Parathyroid adenoma (tissue), 2 donors: Measurements from ENCODE around the gene ABAT.

Source experiments
- H2AFZ ChIP-seq: fragments of 300-600 bp; sonication (generic); one replicate; pipeline ENCODE4 v1.7.0; 2017; ENCODE audit warnings: antibody characterized with exemption, mild to moderate bottlenecking
- H3K27ac ChIP-seq: fragments of 300-600 bp; sonication (generic); one replicate; pipeline ENCODE4 v1.7.0; 2017
- H3K27me3 ChIP-seq: fragments of 300-600 bp; sonication (generic); one replicate; pipeline ENCODE4 v1.7.0; 2017; ENCODE audit warnings: low read length; ENCODE audit not compliant: control insufficient read depth, insufficient read depth
- H3K36me3 ChIP-seq: fragments of 300-600 bp; sonication (generic); one replicate; pipeline ENCODE4 v1.7.0; 2017; ENCODE audit warnings: low read length; ENCODE audit not compliant: control insufficient read depth, insufficient read depth
- H3K4me1 ChIP-seq: fragments of 300-600 bp; sonication (generic); one replicate; pipeline ENCODE4 v1.7.0; 2017; ENCODE audit warnings: control low read depth
- H3K4me2 ChIP-seq: fragments of 300-600 bp; sonication (generic); one replicate; pipeline ENCODE4 v1.7.0; 2017; ENCODE audit warnings: low read length
- H3K4me3 ChIP-seq: fragments of 300-600 bp; sonication (generic); one replicate; pipeline ENCODE4 v1.7.0; 2017; ENCODE audit warnings: low read depth, low read length
- H3K79me2 ChIP-seq: fragments of 300-600 bp; sonication (generic); one replicate; pipeline ENCODE4 v1.7.0; 2017; ENCODE audit warnings: control low read depth
- H3K9ac ChIP-seq: fragments of 300-600 bp; sonication (generic); one replicate; pipeline ENCODE4 v1.7.0; 2017; ENCODE audit warnings: mild to moderate bottlenecking
- H3K9me3 ChIP-seq: fragments of 300-600 bp; sonication (generic); one replicate; pipeline ENCODE4 v1.7.0; 2017; ENCODE audit warnings: low read length; ENCODE audit not compliant: control insufficient read depth
- TF ChIP-seq, protein P1 (sequence below): fragments of 300-600 bp; sonication (generic); IDR thresholded peaks from one replicate; pipeline ENCODE4 v1.7.0; 2017; ENCODE audit warnings: antibody characterized with exemption, mild to moderate bottlenecking
- donor health status: primary hyperparathyroidism.

ABAT gene

DNA sequence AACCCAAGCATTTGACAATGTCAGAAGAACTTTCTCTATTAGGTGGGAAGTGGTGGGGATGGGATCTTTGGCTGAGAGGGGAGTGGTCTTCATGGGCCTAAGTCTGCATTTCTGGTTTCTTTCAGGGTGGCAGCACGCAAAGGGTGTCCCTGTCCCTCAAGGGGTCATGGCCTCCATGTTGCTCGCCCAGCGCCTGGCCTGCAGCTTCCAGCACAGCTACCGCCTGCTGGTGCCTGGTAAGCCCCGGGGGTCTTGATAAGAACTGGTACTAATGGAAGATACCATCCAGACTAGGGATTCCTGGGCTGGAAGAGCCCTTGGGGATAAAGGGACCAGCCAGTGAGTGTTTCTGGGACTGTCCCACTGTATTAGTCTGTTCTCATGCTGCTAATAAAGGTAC is 61.2 kb downstream of the ABAT start:
- Histone ChIP-seq H3K27me3 (no peaks in the 10 kb centered on the region), H3K4me1 (no peaks in the 10 kb centered on the region), H3K9ac (no peak overlapping the region), H3K4me2 (no peak overlapping the region), H3K9me3 (no peaks in the 10 kb centered on the region), H3K27ac (no peak overlapping the region), H2AFZ (no peak overlapping the region), H3K36me3 (no peaks in the 10 kb centered on the region), H3K79me2 (no peaks in the 10 kb centered on the region), H3K4me3 (no peak overlapping the region)
- TF ChIP-seq, protein P1, sequence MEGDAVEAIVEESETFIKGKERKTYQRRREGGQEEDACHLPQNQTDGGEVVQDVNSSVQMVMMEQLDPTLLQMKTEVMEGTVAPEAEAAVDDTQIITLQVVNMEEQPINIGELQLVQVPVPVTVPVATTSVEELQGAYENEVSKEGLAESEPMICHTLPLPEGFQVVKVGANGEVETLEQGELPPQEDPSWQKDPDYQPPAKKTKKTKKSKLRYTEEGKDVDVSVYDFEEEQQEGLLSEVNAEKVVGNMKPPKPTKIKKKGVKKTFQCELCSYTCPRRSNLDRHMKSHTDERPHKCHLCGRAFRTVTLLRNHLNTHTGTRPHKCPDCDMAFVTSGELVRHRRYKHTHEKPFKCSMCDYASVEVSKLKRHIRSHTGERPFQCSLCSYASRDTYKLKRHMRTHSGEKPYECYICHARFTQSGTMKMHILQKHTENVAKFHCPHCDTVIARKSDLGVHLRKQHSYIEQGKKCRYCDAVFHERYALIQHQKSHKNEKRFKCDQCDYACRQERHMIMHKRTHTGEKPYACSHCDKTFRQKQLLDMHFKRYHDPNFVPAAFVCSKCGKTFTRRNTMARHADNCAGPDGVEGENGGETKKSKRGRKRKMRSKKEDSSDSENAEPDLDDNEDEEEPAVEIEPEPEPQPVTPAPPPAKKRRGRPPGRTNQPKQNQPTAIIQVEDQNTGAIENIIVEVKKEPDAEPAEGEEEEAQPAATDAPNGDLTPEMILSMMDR, result no peak

DNA sequence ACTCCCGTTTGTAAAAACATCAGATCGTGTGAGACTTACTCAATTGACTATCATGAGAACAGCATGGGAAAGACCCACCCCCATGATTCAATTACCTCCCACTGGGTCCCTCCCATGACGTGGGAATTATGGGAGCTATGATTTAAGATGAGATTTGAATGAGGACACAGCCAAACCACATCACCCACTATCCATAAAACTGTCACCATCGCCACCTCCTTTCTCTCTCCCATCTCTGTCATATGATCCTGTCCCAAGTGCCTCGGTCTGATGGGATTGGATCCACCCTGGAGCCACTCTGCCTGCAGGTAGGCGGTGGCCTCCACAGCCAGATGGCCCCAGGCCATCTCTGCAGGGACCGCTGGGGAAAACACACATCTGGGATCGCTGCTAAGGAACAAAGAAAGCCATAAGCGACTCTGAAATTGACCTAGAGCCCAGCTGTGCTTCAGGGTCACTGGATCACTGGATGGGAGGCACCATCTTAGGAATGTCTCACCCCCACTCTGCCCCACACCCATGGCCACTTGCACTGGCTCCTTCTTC is 61.8 kb downstream of the ABAT start:
- H3K36me3 ChIP-seq, result no peaks in the 10 kb centered on the region
- H3K9me3 ChIP-seq, result no peaks in the 10 kb centered on the region
- H3K9ac ChIP-seq, result no peak overlapping the region
- TF ChIP-seq, protein P1, result no peak
- no peaks in the 10 kb centered on the region for H3K79me2 ChIP-seq
- no peak overlapping the region for H3K4me2 ChIP-seq
- no peaks in the 10 kb centered on the region for H3K4me1 ChIP-seq
- no peak overlapping the region for H2AFZ ChIP-seq
- no peak overlapping the region for H3K27ac ChIP-seq
- H3K4me3 ChIP-seq, result no peak overlapping the region
- no peaks in the 10 kb centered on the region for H3K27me3 ChIP-seq

DNA sequence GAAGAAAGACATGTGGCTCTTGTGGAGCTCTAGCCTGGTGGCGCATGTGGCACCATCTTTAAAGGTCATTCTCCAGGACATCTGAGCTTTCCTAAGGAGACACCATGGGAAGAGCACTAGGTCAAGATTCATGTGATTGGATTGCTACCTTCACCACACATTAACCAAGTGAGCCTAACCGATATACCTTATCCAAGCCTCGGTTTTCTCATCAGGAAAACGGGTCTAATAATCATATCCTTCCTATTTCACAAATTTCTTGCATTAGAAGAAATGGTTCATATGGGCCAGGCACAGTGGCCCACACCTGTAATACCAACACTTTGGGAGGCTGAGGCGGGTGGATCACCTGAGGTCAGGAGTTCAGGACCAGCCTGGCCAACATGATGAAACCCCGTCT is 64.7 kb downstream of the ABAT start:
- TF ChIP-seq, protein P1, result no peak
- Histone ChIP-seq H3K79me2 (no peaks in the 10 kb centered on the region), H3K9me3 (no peaks in the 10 kb centered on the region), H3K27me3 (no peaks in the 10 kb centered on the region), H3K27ac (no peak overlapping the region), H3K36me3 (no peaks in the 10 kb centered on the region), H3K4me1 (no peaks in the 10 kb centered on the region), H3K4me2 (no peak overlapping the region), H3K4me3 (no peak overlapping the region), H2AFZ (no peak overlapping the region), H3K9ac (no peak overlapping the region)

DNA sequence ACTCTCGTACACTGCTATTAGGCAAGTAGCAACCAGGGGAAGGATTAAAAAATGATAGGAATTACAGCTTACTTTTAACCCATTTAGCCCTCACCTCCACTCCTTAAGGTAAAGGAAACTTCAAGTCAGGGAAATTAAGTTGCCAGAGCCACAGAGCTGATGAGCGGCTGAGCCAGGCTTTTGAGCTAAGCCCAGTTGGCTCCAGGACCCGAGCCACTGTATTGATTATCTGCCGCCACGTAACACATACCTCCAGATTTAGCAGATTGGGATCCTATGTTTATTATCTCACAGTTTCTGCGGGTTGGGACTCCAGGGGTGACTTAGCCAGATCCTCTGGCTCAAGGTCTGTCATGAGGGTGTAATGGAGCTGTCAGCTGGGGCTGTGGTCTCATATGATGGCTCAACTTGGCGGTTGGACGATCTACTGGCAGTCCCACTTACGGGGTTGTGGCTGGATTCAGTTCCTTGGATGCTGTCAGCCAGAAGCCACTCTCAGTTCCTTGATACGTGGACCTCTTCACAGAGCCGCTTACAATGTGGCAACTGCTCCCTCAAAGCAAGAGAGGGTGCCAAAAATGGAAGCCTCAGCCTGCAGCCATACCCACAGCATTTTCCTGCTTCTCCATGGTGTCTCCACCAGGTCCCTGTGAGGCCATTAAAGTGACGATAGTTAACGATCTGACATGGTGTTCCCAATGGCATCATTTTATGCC is 65.7 kb downstream of the ABAT start:
- H3K36me3 ChIP-seq, result no peaks in the 10 kb centered on the region
- H3K27ac ChIP-seq, result no peak overlapping the region
- H3K4me2 ChIP-seq, result no peak overlapping the region
- no peak overlapping the region for H2AFZ ChIP-seq
- TF ChIP-seq, protein P1, result no peak
- H3K4me1 ChIP-seq, result no peaks in the 10 kb centered on the region
- H3K9me3 ChIP-seq, result no peaks in the 10 kb centered on the region
- no peak overlapping the region for H3K9ac ChIP-seq
- no peaks in the 10 kb centered on the region for H3K79me2 ChIP-seq
- H3K27me3 ChIP-seq, result no peaks in the 10 kb centered on the region
- no peak overlapping the region for H3K4me3 ChIP-seq
